Measurements from ENCODE around the gene OTUD7B.
"Not testable (repeated sequence)": the region's sequence is repeated elsewhere in the genome, so short reads cannot be mapped to it uniquely, and the experiment has no call there.

The OTUD7B gene

GRCh38 chr1:150010393-150011115, at the start of gene OTUD7B:
TSS of gene OTUD7B (minus strand) at chr1:150010726. CDS start at chr1:149977510, 33,216 bp downstream.
- peak; percentile 63 for DNase-seq

GRCh38 chr1:150060260-150060659, 49.7 kb upstream of the OTUD7B start:
- no peak for DNase-seq

DNA sequence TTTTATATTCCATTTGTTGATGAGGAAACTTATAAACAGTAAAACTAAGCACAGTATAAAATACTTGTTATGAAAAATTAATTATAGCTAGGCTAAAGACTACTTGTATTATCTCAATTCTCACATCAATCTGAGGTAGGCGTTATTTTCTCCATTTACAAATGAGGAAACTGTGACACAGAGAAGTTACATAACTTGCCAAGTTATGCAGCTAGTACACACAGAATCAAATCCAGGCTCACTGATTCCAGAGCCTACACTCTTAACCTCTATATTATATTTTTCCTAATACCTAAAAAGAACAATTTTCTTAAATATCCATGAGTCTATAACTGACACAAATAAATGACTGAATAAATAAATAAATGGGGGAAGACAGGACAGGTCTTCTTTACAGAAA, 45.9 kb upstream of the OTUD7B start:
- DNase-seq: no peak

- not testable (repeated sequence) for DNase-seq
These were observed 45.0 kb upstream of the OTUD7B start for GRCh38 chr1:150055507-150055906.

DNA sequence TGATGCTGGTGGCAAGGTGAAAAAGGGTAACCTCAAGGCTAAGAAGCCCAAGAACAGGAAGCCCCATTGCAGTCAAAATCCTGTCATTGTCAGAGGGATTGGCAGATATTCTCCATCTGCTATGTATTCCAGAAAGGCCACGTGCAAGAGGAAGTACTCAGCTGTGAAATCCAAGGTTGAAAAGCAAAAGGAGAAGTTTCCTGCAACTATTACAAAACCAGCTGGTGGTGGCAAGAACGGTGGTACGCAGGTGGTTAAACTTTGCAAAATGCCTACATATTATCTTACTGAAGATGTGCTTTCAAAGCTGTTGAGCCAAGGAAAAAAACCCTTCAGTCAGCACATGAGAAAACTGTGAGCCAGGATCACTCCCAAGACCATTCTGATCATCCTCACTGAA, 43.4 kb upstream of the OTUD7B start:
- DNase-seq: no peak

- DNase-seq: not testable (repeated sequence)
These were observed 41.4 kb upstream of the OTUD7B start for GRCh38 chr1:150051905-150052412.

GRCh38 chr1:150051089-150051373, 40.5 kb upstream of the OTUD7B start:
- DNase-seq: no peak

- DNase-seq: no peak
These were observed 39.4 kb upstream of the OTUD7B start for GRCh38 chr1:150049926-150050325.

GRCh38 chr1:150034336-150034735, 23.8 kb upstream of the OTUD7B start:
- DNase-seq: no peak

GRCh38 chr1:150028322-150028721, 17.8 kb upstream of the OTUD7B start:
- DNase-seq: no peak

DNA sequence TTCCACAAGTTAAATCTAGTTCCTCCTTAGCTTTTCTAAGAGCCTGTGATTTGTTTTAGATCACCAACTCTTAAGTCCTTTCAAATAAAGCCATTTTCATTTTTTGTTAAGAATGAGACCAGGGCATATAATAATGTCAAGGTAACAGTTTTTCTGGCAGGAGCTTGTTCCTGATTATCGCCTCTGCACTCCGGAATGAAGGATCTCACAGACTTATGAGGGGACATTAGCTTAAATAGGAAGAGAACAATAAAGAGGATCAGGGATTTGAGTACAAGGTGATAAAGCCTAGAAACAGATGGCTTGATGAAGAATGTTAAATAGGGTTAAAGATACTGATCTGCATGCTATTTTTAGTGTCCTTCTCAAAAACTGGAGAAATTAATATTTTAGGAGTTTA, 13.6 kb upstream of the OTUD7B start:
- no peak for DNase-seq

DNA sequence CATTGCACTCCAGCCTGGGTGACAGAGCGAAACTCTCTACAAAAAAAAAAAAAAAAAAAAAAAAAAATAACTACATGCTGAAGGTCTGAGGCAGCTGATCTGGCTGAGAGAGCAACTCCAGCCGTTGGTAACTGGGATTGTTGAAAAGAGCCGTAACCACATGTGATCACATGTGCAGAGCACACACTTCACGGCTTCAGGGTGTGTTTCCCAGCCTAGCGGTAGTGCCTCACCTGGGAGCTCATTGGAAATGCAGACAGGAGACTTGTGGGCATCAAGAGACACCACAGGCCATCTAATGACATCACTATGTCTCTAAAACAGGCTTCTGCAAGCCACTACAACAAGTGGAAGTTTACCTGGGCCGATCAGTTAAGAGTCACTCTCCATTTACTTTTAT, 11.8 kb upstream of the OTUD7B start:
- no peak for DNase-seq

DNA sequence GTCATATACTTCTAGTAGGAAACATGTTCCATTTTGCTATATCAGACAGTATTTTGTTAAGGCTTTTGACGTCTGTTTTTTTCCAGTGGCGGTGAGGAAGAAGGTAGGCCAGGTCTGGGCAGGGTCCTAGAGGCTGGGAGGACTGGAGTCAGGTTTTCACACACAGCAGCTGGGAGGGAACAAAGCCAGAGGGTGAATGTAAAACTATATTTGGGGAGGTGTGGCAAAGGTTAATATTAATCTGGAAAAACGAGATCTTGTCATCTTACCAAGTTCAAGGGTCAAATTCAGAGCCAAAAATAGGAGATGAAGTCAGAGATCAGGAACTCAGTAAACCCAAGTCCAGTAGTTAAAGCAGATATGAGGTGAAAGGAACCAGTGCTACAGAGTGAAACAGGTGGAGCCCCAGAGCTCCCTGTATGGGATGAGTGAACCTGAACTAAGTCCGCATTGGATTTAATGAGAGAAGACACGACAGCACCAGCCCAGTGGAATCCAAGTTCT, 10.7 kb upstream of the OTUD7B start:
- no peak for DNase-seq

GRCh38 chr1:150020711-150021110, 10.2 kb upstream of the OTUD7B start:
- no peak for DNase-seq

DNA sequence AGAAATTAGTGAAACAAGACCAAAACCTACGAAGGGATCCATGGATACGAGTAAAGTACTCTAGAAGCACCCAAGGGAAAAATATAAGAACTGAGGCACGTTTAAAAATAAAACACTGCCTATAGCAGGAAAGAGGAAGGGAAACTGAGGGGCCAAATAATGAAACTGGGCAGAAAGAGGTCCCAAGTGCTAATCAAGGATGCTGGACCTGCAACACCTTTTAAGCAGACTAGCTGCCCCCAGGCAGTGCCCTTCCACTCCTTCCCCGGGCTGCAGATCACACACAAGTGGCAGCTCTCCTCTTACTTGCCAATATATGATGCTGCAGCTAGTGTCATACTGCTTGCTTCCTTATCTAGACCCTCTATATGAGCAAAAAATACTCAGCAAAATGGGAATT, 7.6 kb upstream of the OTUD7B start:
- no peak for DNase-seq

GRCh38 chr1:150017206-150017750, 6.8 kb upstream of the OTUD7B start:
- DNase-seq: no peak

DNA sequence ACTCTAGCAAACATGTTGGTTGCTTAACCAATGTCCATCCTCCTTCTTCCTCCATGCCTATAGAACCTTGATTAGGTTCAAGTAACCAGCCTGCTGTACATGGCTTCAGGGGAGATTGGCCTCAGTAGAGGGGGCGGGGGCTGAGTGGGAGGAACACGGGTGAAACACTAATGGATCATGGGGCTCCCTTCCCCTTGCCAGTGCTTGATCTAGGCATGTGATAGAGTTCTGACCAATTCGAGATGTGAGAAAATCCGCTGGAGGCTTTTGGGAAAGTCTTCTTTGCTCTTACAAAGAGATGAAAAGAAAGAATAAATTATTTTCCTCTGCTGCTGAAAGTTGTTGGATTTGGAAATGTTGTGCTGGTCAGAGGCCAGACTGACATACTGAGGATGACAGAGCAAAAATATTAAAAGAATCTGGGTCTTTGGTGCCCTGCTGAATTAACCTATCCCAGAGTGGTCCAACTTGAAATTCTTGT, 5.2 kb upstream of the OTUD7B start:
- DNase-seq: no peak

GRCh38 chr1:150012611-150013010, 2.1 kb upstream of the OTUD7B start:
- DNase-seq: no peak

DNA sequence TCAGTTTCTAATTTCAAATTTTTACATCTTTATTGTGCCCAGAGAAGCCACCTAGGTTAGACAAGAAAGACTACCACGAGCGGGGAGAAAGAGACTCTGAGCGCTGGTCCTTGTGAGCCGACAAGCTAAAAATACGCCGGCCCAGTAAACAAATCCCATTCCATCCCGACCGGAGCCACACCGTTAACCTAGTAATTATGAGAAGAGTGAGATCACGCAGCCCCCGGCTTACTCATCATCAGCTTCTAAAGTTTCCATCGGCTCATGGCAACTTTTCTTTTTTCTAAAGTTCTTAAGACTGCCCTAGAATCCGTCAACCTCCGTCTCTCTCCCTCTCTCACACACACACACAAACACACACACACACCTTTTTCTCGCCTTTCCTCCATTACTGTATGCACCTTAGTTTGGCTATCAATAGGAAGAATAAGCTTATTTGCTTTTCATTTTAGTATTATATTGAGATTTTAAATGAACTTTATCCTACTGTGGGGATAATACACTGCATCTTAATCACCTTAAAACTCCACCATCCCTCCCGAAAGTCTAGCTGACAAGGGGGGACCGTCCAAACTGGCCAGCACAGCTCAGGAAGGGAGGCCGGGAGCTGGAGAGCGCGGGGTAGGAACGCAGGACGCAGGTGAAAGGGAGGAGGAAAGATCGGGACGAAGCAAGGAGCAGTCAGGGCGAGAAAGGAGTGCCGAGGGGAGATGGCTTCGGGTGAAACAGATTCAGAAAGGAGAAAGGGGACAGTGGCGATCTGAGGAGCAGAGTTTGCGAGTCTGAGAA, 728 bp downstream of the OTUD7B start:
- no peak for DNase-seq

- no peak for DNase-seq
These were observed 1.8 kb downstream of the OTUD7B start for GRCh38 chr1:150008699-150009098.

- DNase-seq: no peak
These were observed 3.6 kb downstream of the OTUD7B start for GRCh38 chr1:150006881-150007421.

DNA sequence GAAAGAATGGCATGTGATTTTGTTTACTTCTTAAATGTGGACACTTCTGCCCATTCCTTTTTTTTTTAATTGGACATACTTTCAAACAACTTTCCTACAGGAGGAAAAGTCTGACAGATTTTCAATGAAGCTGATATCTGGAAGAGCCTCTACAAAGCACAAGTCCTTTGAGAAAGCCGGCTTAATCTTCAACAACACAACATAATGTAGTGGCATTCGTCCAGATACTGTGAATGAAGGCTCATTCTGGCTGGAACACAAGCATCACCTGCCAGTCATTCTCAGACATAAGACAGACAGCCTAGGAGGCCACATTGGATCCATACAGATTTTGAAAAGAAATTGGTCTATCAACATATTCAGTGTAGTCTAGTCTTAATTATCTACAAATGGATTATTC, 4.9 kb downstream of the OTUD7B start:
- DNase-seq: no peak

DNA sequence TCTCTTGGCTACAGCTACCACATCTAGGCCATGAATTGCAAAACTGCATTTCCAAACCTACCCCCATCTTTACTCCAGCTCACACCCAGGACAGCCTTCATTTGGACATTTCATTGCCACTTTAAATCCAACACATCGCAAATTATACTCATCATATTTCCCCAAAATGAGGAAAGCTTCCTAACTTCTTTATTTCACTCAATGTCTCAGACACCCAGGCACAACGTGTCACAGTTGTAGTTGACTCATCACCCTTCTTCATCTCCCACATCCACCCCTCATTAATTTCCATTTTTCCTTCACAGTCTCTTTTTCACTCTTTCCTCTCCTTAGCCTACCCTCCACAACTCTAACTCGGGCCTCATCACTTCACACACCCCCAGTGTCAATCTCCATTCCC, 6.7 kb downstream of the OTUD7B start:
- DNase-seq: no peak

- DNase-seq: no peak
These were observed 8.3 kb downstream of the OTUD7B start for GRCh38 chr1:150002217-150002616.
